ENCODE measurements around the gene CYP2F1.
"Not testable (repeated sequence)": the region's sequence is repeated elsewhere in the genome, so short reads cannot be mapped to it uniquely, and the experiment has no call there.

Gene CYP2F1

DNA sequence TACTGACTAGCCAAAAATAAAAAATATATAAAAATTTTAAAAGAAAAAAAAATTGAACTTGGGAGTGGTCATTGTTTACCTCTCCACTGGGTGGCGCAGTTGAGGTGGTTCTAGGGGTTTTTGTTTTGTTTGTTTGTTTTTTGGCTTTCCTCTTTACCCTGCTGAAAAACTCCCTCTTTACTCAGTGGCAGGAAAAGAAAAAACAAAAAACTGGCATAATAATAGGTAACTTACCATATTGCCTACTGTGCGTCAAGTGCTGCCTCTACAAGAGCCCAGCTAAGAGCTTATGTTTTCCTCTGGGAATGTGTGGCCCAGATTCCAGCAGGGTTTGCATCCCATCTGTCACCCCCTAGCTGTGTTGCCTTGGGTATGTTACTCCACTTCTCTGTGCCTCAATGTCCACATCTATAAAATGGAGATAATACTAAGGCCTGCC, 12.6 kb downstream of the CYP2F1 start:
- peak; percentile 10 for DNase-seq (ENCODE audit: low read depth)

DNA sequence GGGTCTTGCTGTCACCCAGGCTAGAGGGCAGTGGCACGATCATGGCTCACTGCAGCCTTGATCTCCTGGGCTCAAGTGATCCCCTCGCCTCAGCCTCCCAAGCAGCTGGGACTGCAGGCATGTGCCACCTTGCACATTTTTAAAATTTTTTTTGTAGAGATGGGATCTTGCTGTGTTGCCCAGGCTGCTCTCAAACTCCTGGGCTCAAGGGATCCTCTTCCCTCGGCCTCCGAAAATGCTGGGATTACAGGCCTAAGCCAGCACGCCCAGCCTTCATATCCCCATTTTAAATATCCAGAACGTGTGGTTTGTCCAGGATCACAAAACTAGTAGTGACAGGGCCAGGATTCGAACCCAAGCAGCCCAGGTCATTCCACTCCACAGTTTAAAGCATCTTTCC, 13.1 kb downstream of the CYP2F1 start:
- DNase-seq (ENCODE audit: low read depth), result not testable (repeated sequence)

DNA sequence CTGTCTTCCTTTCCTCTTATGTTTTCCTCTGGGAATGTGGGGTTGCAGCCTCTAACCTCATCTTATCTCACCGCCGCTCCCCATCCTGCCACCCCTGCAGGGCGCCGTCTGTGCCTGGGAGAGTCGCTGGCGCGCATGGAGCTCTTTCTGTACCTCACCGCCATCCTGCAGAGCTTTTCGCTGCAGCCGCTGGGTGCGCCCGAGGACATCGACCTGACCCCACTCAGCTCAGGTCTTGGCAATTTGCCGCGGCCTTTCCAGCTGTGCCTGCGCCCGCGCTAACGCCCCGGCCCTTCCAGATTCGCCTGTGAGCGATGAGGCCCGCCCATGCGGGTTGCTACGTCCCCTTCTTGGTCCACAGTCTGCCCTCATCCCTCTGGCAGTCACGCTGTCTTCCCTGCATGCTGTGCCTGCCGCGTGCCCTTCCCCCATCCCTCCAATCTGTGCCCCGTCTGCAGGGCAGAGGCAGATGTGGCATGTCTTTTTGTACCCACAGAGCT, 13.6 kb downstream of the CYP2F1 start:
- peak; percentile 51 for DNase-seq (ENCODE audit: low read depth)

DNA sequence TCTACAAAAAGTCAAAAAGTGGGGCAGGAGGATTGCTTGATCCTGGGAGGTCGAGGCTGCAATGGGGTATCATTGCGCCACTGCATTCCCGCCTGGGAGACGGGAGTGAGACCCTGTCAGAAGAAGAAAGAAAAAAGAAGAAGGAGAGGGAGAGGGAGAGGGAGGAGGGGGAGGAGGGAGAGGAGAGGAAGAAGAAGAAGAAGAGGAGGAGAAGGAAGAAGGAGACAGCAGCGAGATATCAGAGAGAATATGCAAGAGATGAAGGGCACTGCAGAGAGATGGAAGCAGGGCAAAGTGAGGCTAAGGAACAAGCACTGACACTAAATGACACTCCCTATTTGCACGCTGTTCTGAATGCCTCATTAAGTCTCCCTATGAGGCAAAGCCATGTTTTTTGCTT, 14.5 kb downstream of the CYP2F1 start:
- no peak for DNase-seq (ENCODE audit: low read depth)

DNA sequence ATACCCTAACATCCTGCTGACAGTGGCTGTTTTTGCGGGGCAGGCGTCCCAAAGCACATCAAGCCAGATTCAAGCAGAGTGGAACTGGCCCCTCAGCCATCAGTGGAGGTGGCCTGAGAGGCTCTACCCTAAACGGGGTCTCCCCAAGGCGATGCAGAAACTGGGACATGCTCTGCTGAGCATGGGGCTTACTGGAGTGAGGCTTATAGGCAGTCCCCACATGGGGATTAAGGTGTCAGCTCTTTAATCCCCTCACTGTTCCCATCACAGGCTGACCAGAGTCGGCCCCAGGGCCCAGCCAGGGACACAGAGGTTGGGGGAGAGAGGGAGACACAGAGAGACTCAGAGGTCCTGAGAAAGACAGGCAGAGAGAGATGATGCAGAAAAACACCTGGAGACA, 17.0 kb downstream of the CYP2F1 start:
- no peak for DNase-seq (ENCODE audit: low read depth)

DNA sequence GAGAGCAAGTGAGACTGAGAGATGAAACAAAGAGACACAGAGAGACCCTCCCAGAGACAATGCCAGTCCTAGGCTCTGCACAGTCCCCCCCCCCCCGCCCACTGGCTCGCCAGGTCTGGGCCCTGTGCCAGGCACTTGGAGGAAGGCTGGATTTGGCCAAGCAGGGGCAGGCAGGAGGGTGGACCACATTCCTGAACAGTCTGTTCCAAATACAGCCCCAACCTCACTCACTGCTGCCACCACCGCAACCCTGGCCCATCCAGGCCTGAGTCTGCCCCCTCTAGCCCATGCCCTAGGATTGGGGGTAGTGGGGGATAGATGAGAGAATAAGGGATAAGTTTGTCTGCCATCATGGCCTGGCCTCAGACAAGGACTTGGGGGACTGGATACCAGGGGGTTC, 19.0 kb downstream of the CYP2F1 start:
- DNase-seq (ENCODE audit: low read depth), result no peak

DNA sequence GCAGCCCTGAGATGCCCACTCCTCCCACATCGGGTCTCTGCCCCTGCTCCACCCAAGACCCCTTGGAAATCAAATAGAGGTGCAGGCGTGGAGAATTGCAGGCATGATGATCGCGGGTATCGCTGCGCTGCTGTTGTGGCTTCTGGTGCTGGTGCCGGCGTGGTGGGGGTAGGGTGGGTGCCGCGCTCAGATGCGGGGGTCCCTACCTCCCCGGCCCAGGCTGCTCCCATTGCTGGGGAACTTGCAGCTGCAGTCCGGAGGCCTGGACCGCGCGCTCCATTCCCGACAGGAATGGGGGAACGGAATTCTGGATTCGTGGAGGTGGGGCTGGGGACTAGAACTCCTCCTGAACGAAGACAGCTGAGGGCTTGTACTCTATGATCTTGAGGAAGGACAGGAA, 20.4 kb downstream of the CYP2F1 start:
- no peak for DNase-seq (ENCODE audit: low read depth)

DNA sequence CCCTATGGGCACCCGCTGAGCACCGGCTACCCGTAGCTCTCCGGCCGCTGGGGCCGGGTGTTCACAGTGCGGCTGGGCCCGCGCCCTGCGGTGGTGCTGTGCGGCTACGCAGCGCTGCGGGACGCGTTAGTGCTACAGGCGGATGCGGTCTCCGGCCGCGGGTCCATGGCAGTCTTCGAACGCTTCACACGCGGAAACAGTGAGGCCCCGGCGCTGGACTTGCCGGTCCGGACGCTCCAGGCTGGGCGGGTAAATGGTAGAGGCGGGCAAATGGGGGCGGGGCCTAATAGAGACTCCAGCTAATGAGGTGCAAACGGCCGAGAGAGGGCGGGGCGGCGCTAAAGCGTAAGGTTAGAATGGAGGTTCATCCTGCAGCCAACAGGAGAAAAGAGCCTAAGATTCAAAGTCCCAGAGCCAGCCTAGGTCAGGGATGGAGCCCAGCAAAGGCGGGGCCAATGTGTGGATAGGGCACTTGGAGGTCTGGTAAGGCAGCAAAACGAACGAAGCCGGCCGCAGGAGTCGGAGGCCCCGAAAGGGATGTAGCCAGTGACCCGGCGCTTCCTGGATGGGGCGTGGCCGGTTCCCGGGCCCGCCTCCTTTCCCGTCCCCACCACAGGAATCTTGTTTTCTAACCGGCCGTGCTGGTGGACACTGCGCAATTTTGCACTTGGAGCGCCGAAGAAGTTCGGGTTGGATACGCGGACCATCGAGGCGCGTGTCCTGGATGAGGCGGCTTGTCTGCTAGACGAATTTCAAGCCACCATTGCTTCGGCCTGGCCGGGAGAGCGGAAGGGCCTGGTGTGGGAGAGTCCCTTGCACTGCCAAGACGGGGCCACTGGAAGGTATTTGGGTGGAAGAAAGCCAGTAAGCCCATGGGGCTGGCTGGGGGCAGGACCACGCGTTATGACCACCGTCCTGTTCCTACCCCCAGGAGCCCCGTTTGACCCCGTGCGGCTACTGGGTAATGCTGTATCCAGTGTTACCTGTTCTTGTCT, 21.5 kb downstream of the CYP2F1 start:
- DNase-seq (ENCODE audit: low read depth), result peak; percentile 71

DNA sequence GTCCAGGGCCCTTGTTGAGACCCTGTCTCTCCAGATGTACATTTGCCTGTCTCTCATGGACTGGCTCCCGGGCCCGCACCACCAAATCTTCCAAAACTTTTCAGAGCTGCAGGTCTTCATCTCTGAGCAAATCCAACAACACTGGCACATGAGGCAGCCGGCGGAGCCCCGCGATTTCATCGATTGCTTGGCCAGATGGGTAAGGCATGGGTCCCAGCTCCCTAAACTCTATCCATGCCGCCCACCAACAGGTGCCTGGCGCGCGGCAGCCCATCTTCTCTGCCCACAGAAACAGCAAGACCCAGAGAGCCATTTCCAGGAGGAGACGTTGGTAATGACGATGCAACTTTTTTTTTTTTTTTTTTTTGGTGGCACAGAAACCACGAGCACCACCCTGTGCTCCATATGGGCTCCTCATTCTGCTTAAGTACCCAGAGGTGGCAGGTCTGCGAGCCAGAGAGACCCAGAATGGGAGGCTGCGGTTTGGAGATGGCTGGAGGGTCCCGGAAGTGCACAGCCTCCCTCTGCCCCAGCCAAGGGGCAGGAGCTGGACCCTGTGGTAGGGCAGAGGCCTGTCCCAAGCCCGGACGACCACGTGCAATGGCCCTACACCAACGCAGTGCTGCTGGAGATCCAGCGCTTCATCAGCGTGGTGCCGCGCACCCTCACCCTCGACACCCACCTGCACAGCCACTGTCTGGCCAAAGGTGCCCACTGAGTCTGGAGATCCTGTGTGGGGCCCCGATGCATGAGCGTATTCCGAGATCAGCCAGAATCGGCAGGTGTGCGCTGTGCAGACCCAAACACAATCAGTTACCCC, 22.6 kb downstream of the CYP2F1 start:
- DNase-seq (ENCODE audit: low read depth), result no peak

DNA sequence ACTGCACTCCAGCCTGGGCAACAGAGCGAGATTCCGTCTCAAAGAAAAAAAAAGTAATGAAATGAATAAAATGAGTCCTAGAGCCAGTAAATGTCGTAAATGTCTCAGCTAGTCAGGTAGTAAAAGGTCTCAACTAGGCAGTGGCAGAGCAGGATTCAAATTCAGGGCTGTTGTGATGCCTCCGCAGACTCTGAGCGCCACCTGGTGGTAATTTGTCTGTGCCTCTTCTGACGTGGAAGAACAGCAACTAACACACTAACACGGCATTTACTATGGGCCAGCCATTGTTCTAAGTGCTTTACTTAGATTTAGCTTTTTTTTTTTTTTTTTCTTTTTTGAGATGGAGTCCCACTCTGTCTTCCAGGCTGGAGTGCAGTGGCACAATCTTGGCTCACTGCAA, 30.2 kb downstream of the CYP2F1 start:
- DNase-seq (ENCODE audit: low read depth), result peak; percentile 78

DNA sequence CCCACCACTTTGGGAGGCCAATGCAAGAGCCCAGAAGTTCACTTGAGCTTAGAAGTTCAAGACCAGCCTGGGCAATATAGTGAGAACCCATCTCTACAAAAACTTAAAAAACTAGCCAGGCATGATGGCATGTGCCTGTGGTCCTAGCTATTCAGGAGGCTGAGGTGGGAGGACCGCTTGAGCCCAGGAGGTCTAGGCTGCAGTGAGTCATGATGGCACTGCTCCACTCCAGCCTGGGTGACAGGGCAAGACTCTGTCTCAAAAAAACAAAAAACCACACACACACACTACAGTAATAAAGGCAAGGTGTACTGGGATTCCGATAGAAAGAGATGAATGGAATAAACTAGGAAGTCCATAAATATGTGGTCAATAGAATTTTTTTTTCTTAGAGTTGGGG, 35.6 kb downstream of the CYP2F1 start:
- DNase-seq (ENCODE audit: low read depth), result no peak

DNA sequence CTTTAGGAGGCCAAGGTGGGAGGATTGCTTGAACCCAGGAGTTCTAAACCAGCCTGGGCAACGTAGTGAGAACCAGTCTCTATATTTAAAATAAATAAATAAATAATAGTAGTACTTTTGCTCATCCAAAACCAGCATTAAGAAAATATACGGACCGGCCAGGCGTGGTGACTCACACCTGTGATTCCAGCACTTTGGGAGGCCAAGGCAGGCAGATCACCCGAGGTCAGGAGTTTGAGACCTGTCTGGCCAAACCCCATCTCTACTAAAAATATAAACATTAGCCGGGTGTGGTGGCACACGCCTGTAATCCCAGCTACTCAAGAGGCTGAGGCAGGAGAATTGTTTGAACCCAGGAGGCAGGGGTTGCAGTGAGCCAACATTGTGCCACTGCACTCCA, 36.8 kb downstream of the CYP2F1 start:
- not testable (repeated sequence) for DNase-seq (ENCODE audit: low read depth)

DNA sequence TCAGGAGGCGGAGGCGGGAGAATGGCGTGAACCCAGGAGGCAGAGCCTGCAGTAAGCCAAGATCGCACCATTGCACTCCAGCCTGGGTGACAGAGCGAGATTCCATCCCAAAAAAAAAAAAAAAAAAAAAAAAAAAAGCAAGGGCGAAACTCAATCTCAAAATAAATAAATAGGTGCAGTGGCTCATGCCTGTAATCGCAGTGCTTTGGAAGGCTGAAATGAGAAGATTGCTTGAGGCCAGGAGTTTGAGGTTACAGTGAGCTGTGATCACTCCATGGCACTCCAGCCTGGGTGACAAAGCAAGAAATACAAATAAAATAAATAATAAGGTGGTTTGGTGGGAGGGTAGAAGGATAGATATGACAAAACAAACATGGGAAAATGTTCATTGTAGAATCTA, 39.8 kb downstream of the CYP2F1 start:
- no peak for DNase-seq (ENCODE audit: low read depth)

DNA sequence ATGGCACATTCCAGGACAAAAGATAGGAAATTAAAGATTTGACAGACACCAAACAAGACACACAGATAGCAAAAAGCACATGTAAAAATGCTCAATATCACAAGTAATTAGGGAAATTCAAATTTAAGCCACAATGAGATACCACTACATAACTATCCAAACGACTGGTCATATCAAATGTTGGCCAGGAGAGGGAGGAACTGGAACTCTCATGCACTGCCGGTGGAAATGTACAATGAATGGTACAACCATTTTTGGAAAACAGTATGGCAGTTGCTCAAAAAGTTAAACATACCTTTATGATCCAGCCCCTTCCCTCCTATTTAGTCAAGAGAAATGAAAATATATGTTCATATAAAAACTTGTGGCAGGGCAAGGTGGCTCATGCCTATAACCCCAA, 42.0 kb downstream of the CYP2F1 start:
- peak; percentile 7 for DNase-seq (ENCODE audit: low read depth)

DNA sequence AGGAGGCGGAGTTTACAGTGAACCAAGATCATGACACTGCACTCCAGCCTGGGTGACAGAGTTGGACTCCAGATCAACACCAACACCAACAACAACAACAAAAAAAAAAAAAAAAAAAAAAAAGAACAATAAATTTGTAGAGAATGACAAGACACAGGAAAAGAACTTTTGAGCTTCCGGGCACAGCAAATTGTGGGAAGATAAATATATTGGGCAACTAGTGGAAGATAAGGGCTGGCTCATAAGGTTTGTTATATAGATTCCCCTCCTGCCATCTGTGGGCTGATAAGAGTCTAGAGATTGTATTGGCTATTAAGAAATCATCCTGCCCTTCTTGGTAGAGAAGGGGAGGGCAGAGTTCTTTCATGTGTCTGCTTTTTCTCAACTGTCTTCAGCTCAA, 45.6 kb downstream of the CYP2F1 start:
- no peak for DNase-seq (ENCODE audit: low read depth)

DNA sequence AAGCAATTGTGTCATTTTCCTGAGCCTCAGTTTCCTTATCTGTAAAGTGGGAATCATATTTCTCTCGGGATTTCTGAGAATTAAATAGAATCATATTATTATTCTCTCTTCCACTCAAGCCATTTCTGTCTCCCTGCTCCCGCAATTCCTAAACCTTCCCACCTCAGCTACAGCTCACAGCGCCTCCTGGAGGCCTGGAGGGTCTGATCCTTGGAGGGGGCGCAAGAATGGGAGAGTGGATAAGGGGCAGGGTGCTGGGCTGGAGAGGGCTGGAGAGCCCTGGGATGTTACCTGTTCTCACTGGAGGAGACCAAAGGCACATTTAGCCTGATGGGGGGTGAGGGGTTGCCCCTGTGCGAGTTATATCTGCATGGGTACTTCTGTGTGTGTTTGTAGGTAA, 47.7 kb downstream of the CYP2F1 start:
- no peak for DNase-seq (ENCODE audit: low read depth)

DNA sequence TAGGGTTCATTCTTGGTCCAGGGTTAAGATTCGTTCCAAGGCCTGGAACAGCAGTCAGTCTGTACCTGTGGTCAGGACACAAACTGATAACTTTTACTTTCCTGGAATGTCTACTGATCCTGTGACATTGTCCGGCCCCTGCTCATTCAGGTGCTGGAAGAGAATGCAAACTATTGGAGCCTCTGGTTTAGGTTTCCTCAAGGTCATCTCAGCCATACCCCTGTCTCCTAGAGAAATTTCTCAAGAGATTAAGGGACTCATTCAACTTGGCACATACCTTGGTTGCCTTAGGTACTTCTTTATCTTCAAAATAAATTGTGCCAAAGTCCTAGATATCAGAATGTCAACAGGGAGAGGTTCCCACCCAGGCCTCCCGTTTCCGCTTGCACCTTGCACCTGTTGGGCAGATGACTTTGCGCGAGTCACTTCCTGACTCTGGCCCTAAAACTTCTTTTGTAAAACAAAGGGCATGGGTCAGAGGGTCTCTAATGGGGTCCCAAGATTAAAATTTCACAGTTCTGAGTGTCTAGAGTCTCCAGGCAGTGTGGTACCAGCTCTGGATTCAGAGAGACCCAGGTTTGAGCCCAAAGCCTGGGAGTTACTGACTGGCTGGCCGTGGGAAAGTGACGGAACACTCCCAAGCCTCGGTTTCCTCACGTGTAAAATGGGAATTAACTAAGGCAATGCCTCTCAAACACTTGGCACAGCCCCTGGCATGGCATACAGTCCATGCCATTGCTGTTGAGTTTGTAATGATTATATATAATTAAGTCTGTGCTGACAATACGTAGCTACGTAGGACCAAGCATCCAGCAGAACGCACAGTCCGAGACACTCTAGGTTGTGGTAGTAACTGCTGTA, 52.9 kb downstream of the CYP2F1 start:
- no peak for DNase-seq (ENCODE audit: low read depth)

DNA sequence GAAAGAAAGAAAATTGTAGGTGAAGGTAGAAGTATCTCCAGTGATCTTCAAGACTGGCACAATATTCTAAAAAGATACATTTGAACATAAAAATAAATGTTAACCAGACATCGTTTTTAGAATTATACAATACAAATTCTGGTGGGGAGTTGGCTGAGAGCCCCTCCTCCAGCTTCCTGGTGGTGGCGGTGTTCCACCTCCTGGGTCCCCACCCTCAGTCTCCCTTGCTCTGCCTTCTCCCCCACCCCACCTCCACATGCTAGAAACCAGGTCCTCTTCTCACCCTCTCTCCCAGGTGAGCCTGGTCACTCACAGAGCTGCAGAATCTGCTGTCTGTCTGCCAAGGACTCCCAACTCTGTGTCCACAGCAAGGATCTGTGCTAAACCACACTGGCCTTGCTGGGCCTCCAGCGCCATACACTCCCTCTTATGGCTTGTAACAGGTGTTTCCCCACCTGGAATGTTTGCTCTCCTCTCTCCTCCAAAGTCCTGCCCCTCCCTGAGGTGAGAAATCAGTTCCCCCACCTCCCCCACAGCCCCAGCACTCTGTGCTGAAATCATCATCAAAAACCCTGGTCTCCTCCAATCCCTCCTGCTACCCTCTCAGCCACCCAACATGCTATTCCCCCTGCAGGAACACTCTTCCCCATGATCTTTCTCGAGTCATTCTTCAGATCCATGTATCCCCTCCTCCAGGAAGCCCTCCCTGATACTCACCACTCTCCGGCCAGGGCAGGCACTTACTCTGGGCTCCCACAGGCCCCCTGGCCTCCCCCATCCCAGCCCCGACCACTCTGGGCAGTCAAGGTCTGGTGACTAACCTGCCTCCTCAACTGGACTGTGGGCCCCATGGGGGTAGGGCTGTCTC, 58.3 kb downstream of the CYP2F1 start:
- no peak for DNase-seq (ENCODE audit: low read depth)

DNA sequence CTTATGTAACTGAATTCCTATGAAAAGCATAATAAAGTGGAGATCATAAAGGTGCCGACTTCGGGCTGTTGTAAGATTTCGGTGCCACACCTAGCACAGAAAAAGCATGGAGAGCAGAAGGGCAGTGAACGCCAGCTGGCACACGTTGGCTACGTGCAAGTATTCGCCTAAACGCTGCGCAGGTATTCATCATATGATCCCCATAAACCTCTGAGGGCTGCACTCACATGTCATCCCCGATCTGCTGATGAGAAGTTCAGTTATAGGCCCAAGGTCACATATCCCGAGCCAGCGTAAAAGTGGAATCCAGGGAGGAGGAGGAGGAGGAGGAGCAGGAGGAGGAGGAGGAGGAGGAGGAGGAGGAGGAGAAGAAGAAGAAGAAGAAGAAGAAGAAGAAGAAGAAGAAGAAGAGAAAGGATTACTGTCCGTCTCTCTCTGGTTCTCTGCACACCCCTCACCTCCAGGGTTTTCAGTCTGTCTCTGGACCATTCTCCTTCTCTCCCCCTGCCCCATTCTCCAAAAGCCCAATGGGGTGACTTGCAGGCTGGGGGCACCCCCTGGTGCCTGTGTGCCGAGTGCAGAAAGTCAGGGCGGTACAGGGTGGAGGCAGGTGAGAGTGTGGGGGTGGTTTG, 60.2 kb downstream of the CYP2F1 start:
- DNase-seq (ENCODE audit: low read depth), result no peak
